AG09319 (cell line): ENCODE data around the gene NR4A3.
A peak's percentile ranks its signal among the peaks of the same experiment; 100 is the strongest.

Experiments used
- DNase-seq: peaks from one replicate; pipeline ENCODE4 v3.0.0-alpha.2; 2010; ENCODE audit warnings: low read depth; ENCODE audit errors: extremely low read depth
- CTCF ChIP-seq: IDR thresholded peaks from 2 replicates; pipeline ENCODE4 v1.5.1; 2011; ENCODE audit warnings: low read depth, mild to moderate bottlenecking, inconsistent platforms, low read length, moderate library complexity

Gene NR4A3

GRCh38 chr9:99896119-99896518 lies 74.4 kb downstream of the NR4A3 start:
- TF ChIP-seq CTCF: no peak
- no peak for DNase-seq

GRCh38 chr9:99903393-99903792 lies 81.7 kb downstream of the NR4A3 start:
- DNase-seq: no peak
- TF ChIP-seq CTCF: no peak

GRCh38 chr9:99905833-99906402 lies 84.2 kb downstream of the NR4A3 start:
- no peak for TF ChIP-seq CTCF

GRCh38 chr9:99906403-99907207 lies 84.9 kb downstream of the NR4A3 start, which contains the start of gene STX17:
STX17 (plus strand) TSS chr9:99906654; CDS start chr9:99915240, 8,586 bp downstream.
- no peak for TF ChIP-seq CTCF
- peak; percentile 37 for DNase-seq

More at GRCh38 chr9:99905833-99906402, 84.2 kb downstream of the NR4A3 start:
- no peak for DNase-seq

GRCh38 chr9:99907208-99907532 lies 85.5 kb downstream of the NR4A3 start:
- DNase-seq: no peak
- TF ChIP-seq CTCF: no peak

- TF ChIP-seq CTCF: no peak
- no peak for DNase-seq
These were observed 89.9 kb downstream of the NR4A3 start for GRCh38 chr9:99911600-99911999.
